ENCODE results near the gene RPL35.
"Not testable (repeated sequence)": the region's sequence is repeated elsewhere in the genome, so short reads cannot be mapped to it uniquely, and the experiment has no call there.

Gene RPL35

GRCh38 chr9:124852121-124852828 lies 9.5 kb downstream of the RPL35 start:
- no peak for DNase-seq

DNA sequence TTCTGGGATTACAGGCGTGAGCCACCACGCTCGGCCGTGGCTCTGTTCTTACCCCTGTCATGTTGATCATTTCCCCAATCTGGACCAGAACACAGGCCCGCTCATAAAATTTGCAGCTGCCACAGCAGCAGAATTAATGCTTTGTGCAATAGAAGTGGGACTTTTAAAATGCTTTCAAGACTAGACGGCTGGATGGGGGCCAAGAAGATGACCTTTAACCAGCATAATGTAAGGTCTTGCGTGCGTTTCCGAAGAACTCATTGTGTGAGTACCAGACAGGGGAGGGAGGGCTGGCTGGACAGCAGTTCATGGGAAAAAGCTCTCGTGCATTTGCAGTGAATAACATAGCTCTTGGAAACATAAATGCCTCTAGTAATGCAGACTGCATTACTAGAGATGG lies 12.0 kb downstream of the RPL35 start:
- DNase-seq = no peak

DNA sequence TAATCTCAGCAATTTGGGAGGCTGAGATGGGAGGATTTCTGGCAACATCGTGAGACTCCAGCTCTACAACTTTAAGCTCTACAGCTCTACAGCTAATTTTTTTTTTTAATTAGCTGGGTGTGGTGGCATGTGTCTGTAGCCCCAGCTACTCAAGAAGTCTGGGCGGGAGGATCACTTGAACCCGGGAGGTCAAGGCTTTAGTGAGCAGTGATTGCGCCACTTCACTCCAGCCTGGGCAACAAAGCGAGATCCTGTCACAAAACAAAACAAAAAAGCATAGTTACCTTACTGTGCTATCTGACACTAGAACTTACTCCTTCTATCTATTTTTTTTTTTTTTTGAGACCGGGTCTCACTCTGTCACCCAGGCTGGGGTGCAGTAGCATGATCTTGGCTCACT lies 14.8 kb downstream of the RPL35 start:
- no peak for DNase-seq

DNA sequence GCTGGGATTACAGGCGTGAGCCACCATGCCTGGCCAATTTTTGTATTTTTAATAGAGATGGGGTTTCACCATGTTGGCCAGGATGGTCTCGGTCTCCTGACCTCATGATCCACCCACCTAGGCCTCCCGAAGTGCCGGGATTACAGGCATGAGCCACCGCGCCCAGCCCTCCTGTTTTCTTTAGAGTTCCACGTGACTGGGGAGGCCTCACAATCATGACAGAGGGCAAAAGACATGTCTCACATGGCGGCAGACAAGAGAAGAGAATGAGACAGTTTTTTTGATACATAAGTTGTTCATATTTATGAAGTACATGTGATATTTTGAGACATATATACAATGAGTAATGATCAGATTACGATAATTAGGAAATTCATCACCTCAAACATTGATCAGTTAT lies 15.3 kb downstream of the RPL35 start:
- not testable (repeated sequence) for DNase-seq

DNA sequence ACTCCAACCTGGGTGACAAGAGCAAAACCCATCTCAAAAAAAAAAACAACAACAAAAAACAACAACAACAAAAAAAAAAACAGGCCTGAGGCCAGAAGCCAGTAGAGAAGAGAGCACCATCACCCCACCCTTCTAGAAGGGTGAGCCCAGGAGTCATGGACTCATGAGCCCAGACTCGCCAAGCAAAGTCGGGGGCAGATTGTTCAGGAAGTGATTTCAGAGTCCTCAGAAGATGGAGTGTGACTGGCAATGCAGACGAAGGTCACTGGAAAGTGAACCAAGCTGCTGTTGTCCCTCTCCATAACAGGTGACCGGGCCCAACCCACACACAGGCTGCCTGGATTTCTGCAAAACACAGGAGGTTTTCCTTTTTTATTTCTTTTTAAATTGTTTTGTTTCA lies 17.5 kb downstream of the RPL35 start:
- no peak for DNase-seq

GRCh38 chr9:124843456-124844034 lies 18.2 kb downstream of the RPL35 start:
- no peak for DNase-seq

- no peak for DNase-seq
Measured at GRCh38 chr9:124841075-124841821, 20.5 kb downstream of the RPL35 start.

DNA sequence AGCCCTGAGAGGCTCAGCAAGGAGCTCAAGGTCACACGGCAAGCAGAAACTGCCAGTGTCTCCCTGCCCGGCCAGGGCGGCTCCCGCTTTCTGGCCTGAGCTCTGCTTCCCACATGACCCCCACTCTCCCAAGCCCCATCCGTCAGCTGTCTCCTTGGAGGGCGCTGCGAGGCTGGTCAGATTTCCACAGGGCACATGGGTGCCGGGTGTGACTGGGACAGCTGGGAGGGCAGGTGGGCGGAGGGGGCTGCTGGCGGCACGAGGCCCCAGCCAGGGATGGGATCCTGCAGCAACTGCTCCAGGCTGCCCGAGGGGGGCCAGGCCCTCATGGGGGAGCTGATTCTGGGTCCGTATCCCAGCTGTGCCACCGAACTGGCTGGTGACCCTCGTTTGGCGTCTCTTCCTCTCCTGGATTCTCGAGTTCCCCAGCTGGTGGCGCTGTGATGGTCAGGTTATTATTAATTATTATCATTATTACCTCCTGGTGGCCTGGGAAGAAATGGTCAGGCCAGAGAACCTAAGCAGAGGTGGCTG lies 21.4 kb downstream of the RPL35 start:
- DNase-seq = no peak

GRCh38 chr9:124839612-124840299 lies 22.0 kb downstream of the RPL35 start:
- no peak for DNase-seq

DNA sequence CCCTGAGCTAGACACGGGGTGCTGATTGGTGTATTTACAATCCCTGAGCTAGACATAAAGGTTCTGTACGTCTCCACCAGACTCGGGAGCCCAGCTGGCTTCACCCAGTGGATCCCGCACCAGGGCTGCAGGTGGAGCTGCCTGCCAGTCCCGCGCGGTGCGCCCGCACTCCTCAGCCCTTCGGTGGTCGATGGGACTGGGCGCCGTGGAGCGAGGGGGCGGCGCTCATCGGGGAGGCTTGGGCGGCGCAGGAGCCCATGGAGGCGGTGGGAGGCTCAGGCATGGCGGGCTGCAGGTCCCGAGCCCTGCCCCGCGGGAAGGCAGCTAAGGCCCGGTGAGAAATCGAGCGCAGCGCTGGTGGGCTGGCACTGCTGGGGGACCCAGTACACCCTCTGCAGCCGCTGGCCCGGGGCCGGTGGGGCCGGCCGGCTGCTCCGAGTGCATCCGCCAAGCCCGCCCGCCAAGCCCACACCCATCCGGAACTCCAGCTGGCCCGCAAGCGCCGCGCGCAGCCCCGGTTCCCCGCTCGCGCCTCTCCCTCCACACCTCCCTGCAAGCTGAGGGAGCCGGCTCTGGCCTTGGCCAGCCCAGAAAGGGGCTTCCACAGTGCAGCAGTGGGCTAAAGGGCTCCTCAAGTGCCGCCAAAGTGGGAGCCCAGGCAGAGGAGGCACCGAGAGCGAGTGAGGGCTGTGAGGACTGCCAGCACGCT lies 23.0 kb downstream of the RPL35 start:
- not testable (repeated sequence) for DNase-seq

DNA sequence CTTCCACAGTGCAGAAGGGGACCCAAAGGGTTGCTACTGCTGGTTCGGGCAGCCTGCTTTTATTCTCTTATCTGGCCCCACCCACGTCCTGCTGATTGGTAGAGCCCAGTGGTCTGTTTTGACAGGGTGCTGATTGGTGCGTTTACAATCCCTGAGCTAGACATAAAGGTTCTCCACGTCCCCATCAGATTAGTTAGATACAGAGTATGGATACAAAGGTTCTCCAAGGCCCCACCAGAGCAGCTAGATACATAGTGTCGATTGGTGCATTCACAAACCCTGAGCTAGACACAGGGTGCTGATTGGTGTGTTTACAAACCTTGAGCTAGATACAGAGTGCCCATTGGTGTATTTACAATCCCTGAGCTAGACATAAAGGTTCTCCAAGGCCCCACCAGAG lies 23.6 kb downstream of the RPL35 start:
- DNase-seq = not testable (repeated sequence)

- no peak for DNase-seq
Measured at GRCh38 chr9:124835026-124835557, 26.7 kb downstream of the RPL35 start.

- no peak for DNase-seq
Measured at GRCh38 chr9:124834591-124834990, 27.2 kb downstream of the RPL35 start.

GRCh38 chr9:124831642-124832364 lies 30.0 kb downstream of the RPL35 start:
- DNase-seq = no peak

DNA sequence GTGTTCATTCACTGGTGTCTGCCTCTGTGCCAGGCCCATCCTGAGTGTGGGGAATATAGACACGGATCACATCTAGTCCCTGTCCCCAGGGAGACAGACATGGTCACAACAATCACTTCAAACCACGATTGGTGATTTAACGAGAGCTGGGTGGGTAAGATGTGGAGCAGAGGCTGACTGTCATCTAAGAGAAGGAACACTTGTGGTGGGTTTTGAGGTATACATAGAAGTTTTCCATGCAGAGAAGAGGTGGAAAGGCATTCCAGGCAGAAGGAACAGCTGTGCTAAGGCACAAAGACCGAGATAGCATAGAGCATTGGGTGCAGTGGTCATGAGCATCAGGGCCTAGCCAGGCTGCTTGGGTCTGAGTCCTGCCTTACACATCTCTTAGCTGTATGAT lies 31.2 kb downstream of the RPL35 start:
- DNase-seq = no peak

GRCh38 chr9:124829334-124829669 lies 32.5 kb downstream of the RPL35 start:
- no peak for DNase-seq

DNA sequence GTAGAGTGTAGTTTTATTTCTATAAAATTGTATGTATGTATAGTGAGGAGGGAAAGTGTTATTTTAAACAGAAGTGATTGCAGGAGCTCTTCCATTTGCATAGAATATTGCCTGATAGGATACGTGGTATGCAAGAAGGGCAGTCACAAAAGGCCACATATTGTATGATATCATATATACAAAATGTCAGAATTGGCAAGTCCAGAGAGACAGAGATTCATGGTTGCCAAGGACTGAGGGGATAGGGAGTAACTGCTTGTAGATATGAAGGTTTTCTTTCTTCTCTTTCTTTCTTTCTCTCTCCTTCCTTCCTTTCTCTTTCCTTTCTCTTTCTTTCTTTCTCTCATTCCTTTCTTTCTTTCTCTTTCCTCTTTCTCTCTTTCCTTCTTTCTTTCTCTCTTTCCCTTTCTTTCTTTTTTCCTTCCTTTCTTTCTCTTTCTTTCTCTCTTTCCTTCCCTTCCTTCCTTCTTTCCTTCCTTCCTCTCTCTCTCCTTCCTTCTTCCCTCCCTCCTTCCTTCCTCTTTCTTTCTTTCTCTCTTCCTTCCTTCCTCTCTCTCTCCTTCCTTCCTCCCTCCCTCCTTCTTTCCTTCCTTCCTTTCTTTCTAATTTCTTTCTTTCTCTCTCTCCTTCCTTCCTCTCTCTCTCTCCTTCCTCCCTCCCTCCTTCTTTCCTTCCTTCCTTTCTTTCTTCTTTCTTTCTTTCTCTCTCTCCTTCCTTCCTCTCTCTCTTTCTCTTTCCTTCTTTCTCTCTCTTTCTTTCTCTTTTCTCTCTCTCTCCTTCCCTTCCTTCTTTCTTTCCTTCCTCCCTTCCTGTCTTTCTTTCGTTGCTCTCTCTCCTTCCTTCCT lies 33.0 kb downstream of the RPL35 start:
- DNase-seq = no peak

DNA sequence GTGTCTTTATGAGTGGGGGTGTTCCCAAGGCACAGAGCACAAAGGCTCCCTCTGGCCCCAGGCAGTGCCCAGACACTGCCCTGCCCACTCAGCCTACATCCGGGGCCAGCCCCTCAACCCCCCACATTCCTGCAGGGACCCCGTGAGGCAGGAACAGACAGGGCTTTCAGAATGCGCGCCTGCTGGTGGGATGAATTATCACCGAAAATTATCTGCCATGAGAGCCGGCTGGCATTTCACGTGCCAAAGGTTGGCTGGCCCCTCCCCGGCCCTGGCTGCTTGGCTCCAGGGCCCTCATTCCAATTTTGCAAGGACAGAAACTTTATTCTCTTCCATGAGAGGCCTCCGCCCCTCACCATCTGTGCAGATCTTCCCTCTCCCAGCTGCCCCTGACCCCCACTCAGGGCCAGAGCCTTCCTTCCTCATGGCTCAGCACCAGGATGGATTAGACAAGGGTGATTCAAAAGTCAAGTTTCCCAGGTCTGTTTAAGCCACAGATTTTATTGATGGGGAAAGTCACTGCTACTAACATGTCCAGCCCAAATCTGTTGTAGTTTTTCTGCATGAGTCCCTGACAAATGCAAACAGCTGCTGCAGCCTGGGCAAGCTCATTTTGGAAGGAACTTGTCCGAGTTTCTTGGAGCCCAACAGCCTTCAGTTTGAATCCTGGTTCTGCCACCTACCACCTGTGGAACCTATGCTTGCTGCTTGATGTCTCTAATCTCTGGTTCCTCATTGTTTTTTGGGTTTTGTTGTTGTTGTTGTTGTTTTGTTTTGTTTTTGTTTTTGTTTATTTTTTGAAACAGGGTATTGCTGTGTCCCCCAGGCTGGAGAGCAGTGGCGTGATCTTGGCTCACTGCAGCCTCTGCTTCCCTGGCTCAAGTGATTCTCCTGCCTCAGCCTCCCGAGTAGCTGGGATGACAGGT lies 40.8 kb downstream of the RPL35 start:
- no peak for DNase-seq

DNA sequence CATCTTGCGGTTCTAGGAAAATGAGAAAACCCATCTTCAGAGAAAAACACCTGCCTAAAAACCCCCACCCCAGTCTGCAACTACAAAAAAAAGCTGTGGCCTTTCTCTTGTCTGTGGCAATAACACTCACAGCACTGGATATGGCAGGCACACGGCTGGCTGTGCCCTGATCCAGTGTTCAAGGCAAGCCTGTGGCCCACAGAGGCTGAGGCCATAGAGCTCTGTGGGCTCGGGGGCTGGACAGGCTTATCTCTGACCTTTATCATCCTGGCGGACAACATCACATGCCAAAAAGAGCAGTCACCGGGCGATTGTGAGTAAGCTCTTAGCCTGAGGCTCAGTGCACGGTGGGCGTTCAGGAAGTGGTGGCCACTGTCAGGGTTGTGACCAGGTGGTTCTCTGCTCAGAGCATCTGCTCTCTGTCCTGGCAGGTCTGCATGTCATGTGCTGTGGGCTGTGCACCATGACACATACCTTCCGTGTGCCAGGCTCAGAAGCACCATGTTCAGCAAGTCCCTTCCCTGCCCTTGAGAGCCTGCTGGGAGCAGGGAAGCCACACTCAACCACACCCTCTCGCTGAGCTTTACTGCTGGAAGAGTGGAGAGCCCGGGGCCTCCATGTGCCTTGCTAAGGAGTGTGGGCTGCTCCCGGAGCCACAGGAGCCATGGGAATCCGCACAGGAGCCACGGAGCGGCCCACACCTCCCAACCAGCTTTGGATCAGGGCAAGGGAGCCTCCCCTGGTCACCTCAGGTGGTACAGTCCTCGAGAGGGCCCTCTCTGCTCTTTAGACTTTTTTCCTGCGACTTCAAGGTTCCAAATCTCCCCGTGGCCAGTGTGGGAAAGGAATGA lies 43.1 kb downstream of the RPL35 start:
- no peak for DNase-seq
